Mesothelial cell of epicardium (in vitro differentiated cells): ENCODE measurements around the gene DPP4. TPM values are rescaled to one million over a fixed set of nuclear protein-coding genes. Genes with fewer than 3 reads are reported as not detected.

ENCODE experiments used
- DNase-seq, 2 experiments: peaks; one replicate each; pipeline ENCODE4 v3.0.0; 2021; ENCODE audit warnings: low spot score in 2 of 2; ENCODE audit not compliant: unreplicated experiment in 2 of 2
- H3K27ac Mint-ChIP-seq: 2 replicates; pipeline ENCODE4 v1.8.0; 2021; ENCODE audit warnings: mixed read lengths
- H3K27me3 Mint-ChIP-seq: 2 replicates; pipeline ENCODE4 v1.8.0; 2021; ENCODE audit warnings: low read depth, mixed read lengths
- H3K36me3 Mint-ChIP-seq: 2 replicates; pipeline ENCODE4 v1.8.0; 2021; ENCODE audit warnings: mixed read lengths
- H3K4me1 Mint-ChIP-seq: 2 replicates; pipeline ENCODE4 v1.8.0; 2021; ENCODE audit warnings: mixed read lengths
- H3K4me3 Mint-ChIP-seq: 2 replicates; pipeline ENCODE4 v1.8.0; 2021; ENCODE audit warnings: mild to moderate bottlenecking, moderate library complexity, mixed read lengths
- H3K9me3 Mint-ChIP-seq: 2 replicates; pipeline ENCODE4 v1.8.0; 2021; ENCODE audit warnings: mixed read lengths
- CTCF ChIP-seq: fragments of 200-600 bp; sonication (generic); IDR thresholded peaks from one replicate; pipeline ENCODE4 v1.5.0; 2021; ENCODE audit warnings: antibody characterized with exemption; ENCODE audit not compliant: unreplicated experiment
- total RNA-seq: library from RNA; stranded (reverse); gene quantifications from 3 replicates; pipeline ENCODE4 v1.2.1, GENCODE V29; 2021

DPP4 gene
- total RNA-seq, 1 donor from 2014 or later = 8.2 TPM

- peaks cover 3% of the 10 kb centered on the region for H3K9me3 Mint-ChIP-seq
- H3K36me3 Mint-ChIP-seq = no peaks in the 10 kb centered on the region
- no peak for TF ChIP-seq CTCF
- peaks cover 43% of the 10 kb centered on the region for H3K4me1 Mint-ChIP-seq
- H3K4me3 Mint-ChIP-seq = no peak overlapping the region
- H3K27me3 Mint-ChIP-seq = peaks cover 22% of the 10 kb centered on the region
- H3K27ac Mint-ChIP-seq = no peak overlapping the region
- no peak for DNase-seq
These were observed 3.6 kb downstream of the DPP4 start for GRCh38 chr2:162070228-162070936.

- H3K4me3 Mint-ChIP-seq = no peak overlapping the region
- H3K27ac Mint-ChIP-seq = peak overlapping the region; percentile 27
- peaks cover 3% of the 10 kb centered on the region for H3K9me3 Mint-ChIP-seq
- DNase-seq = no peak
- TF ChIP-seq CTCF = no peak
- peaks cover 38% of the 10 kb centered on the region for H3K4me1 Mint-ChIP-seq
- H3K36me3 Mint-ChIP-seq = no peaks in the 10 kb centered on the region
- peaks cover 12% of the 10 kb centered on the region for H3K27me3 Mint-ChIP-seq
These were observed 4.6 kb downstream of the DPP4 start for GRCh38 chr2:162069267-162069903.

GRCh38 chr2:162067596-162067995 lies 6.4 kb downstream of the DPP4 start:
- H3K9me3 Mint-ChIP-seq = peaks cover 10% of the 10 kb centered on the region
- peaks cover 26% of the 10 kb centered on the region for H3K4me1 Mint-ChIP-seq

GRCh38 chr2:162065767-162066166 lies 8.2 kb downstream of the DPP4 start:
- peaks cover 13% of the 10 kb centered on the region for H3K4me1 Mint-ChIP-seq
- no peak for DNase-seq
- no peak overlapping the region for H3K4me3 Mint-ChIP-seq
- H3K27ac Mint-ChIP-seq = no peak overlapping the region
- H3K27me3 Mint-ChIP-seq = peaks cover 1% of the 10 kb centered on the region
- H3K36me3 Mint-ChIP-seq = no peaks in the 10 kb centered on the region
- H3K9me3 Mint-ChIP-seq = peaks cover 12% of the 10 kb centered on the region
- TF ChIP-seq CTCF = no peak

More at GRCh38 chr2:162067596-162067995, 6.4 kb downstream of the DPP4 start:
- Mint-ChIP-seq H3K27ac (no peak overlapping the region), H3K36me3 (no peaks in the 10 kb centered on the region), H3K4me3 (no peak overlapping the region), H3K27me3 (no peaks in the 10 kb centered on the region)
- no peak for TF ChIP-seq CTCF
- DNase-seq = no peak

GRCh38 chr2:162063899-162064298 lies 10.1 kb downstream of the DPP4 start:
- Mint-ChIP-seq H3K9me3 (peaks cover 12% of the 10 kb centered on the region), H3K36me3 (no peaks in the 10 kb centered on the region), H3K27me3 (peaks cover 1% of the 10 kb centered on the region), H3K4me1 (no peaks in the 10 kb centered on the region), H3K4me3 (no peak overlapping the region), H3K27ac (no peak overlapping the region)
- no peak for TF ChIP-seq CTCF
- no peak for DNase-seq
